Right ventricle myocardium inferior (tissue), 1 donor: ENCODE data around the gene MAGI2. TPM values are rescaled to one million over a fixed set of nuclear protein-coding genes. Genes with fewer than 3 reads are reported as not detected.
A peak's percentile ranks its signal among the peaks of the same experiment; 100 is the strongest.

ENCODE experiments used
- ATAC-seq: fragments of 200-7000 bp; cut with Tn5 transposase; one replicate; pipeline ENCODE4 v1.9.1; 2020; ENCODE audit warnings: mild to moderate bottlenecking, moderate library complexity
- DNase-seq: peaks from one replicate; pipeline ENCODE4 v3.0.0; 2021; ENCODE audit errors: missing footprints
- intact Hi-C: fragments of 100-400 bp; cut with DNase I; formaldehyde crosslinking; loops from one replicate; pipeline ENCODE4 v1.11.0; 2022
- total RNA-seq: library from RNA; stranded (reverse); fragmentation: NEBNext Ultra II Directional; extraction: Animal tissue kit (Norgen Biotek cat#: 25700); gene quantifications from one replicate; pipeline ENCODE4 v1.2.1, GENCODE V29; 2021
- donor health status: DM: no; HTN: yes; CAD: no; lungs with severe emphysema.

Gene MAGI2
- total RNA-seq, 1 donor from 2014 or later: 3.1 TPM

- no peak for DNase-seq
- ATAC-seq: no peak
- intact Hi-C loops: no loop called here
Measured at GRCh38 chr7:78037603-78038002, 1415.9 kb downstream of the MAGI2 start.

- intact Hi-C loops: no loop called here
- DNase-seq (no peak), ATAC-seq (no peak)
Measured at GRCh38 chr7:78033410-78033809, 1420.1 kb downstream of the MAGI2 start.

- DNase-seq (no peak), ATAC-seq (no peak)
- intact Hi-C loops: loop anchor here (10.0 kb wide), 2 partner anchors 468 to 748 kb away; no protein-coding TSS in a partner anchor
Measured at GRCh38 chr7:78026492-78026891, 1427.0 kb downstream of the MAGI2 start.

DNA sequence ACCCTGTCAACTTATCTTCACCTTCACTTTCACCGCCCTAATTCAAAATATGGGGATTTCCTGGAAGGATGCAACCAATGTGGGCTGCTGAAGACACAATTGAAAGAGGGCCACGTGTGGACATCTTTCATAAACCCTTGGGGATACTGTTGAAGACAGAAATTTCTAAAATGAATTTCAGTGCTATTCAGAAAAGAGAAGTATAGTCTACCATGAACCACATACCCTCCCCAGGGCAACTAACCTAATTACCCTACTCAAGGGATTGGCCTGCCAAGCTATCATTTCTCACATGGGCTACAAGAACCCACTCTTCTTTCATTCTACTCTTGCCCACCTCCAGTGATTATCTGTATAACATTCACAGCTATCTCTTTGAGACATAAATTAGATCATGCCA is 1428.9 kb downstream of the MAGI2 start:
- DNase-seq (no peak), ATAC-seq (no peak)
- intact Hi-C loops: loop anchor here (5.0 to 10.0 kb wide), 3 partner anchors 203 to 750 kb away; no protein-coding TSS in a partner anchor

DNA sequence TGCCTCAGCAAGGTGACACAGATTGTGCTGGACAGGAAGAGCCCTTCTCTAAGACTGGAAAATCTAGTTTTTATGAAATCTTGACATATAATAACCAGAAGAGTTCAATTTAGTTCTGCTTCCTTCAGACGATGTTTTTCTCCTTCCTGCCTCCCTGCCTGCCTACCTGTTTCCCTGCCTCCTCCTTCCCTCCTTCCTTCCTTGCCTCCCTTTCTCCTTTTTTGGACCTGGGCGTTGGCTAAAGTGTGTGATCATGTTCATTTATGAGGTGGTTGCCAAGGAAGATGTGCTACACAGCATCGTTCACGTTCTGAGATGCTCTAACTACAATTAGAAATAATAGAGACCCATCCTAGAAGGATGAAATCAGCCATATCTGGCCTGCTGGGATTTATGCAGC is 1430.3 kb downstream of the MAGI2 start:
- intact Hi-C loops: loop anchor here (5.0 to 10.0 kb wide), 3 partner anchors 204 to 752 kb away; no protein-coding TSS in a partner anchor
- DNase-seq (no peak), ATAC-seq (no peak)

- ATAC-seq: no peak
- intact Hi-C loops: loop anchor here (5.0 to 10.0 kb wide), 3 partner anchors 205 to 753 kb away; no protein-coding TSS in a partner anchor
- DNase-seq: no peak
Measured at GRCh38 chr7:78022165-78022564, 1431.3 kb downstream of the MAGI2 start.

DNA sequence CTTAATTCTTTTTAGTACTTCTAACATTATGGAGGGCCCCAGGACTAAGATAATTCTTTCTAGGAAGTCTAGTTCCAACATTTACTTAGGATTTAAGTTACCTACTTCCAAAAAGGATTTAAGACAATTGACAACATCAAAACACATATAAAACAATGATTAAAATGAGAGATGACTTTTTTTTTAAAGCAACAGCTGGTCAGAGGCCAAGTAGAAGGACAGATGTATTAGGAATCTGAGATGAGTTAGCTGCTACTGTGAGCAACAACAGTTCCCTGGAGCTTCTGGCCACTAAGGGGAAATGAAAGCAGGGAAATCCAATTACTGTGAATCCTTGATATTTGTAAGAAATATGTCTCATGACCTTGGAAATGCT is 1432.6 kb downstream of the MAGI2 start:
- ATAC-seq (no peak), DNase-seq (no peak)
- intact Hi-C loops: loop anchor here (5.0 to 10.0 kb wide), 3 partner anchors 206 to 754 kb away; no protein-coding TSS in a partner anchor

DNA sequence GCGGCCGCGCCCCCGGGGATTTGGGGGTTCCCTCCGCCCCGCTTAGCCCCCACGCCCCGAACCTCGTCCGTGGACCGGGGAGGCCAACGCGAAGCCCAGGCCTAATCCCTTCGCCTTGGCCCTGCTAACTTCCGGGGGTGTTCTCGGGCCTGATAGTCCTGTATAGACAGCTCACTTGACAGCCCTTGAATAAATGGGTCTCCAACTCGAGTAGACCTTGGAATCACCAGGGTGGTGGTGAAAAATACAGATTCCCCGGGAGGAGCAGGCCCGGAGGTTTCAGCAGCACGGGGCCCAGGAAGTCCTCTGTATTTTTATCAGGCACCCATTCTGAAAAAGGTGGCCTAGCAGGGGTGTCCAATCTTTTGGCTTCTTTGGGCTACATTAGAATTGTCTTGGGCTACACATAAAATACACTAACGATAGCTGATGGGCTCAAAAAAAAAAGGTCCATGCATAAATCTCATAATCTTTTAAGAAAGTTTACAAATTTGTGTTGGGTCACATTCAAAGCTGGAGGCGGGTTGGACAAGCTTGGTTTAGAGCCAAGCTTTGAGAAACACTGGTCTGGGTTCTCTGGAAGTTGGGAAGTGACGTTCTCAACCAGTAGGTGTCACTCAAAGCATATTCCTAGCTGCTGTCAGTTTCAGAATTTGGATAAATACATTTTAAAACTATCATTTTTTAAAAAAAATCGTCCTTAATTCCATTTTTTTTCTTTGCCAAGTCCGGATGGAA is 1433.2 kb downstream of the MAGI2 start:
- ATAC-seq (peak; percentile 79), DNase-seq (no peak)
- intact Hi-C loops: loop anchor here (5.0 to 10.0 kb wide), 3 partner anchors 207 to 754 kb away; no protein-coding TSS in a partner anchor

- ATAC-seq: peak; percentile 99
- intact Hi-C loops: loop anchor here (5.0 to 10.0 kb wide), 3 partner anchors 208 to 755 kb away; no protein-coding TSS in a partner anchor
- peak; percentile 95 for DNase-seq
Measured at GRCh38 chr7:78019447-78020135, 1433.9 kb downstream of the MAGI2 start.

- ATAC-seq (no peak), DNase-seq (peak; percentile 70)
- intact Hi-C loops: no loop called here
Measured at GRCh38 chr7:78018641-78019446, 1434.6 kb downstream of the MAGI2 start.

DNA sequence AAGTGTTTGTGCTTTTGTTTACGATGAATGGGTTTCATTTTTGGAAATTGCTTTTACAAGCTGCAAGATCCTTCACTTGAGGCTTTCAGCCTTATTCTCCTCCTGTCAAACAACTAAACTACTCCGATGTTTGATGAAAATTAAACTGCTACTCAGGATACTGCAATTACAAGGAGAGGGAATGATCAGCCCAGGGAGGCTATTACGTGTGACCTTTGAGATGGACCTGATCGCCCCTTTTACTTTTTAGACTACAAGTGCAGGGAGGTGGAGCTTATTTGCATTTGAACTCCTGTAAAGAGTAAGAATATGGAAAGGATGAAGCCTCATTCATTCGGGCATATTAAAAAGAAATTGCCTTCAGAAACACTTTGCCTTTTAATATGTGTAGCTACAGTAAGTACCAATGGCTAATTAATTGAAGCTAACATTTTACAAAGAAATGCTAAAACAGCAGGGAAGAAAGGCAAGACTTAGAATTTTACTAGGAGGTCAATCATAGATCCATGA is 1435.8 kb downstream of the MAGI2 start:
- DNase-seq (no peak), ATAC-seq (no peak)
- intact Hi-C loops: no loop called here

DNA sequence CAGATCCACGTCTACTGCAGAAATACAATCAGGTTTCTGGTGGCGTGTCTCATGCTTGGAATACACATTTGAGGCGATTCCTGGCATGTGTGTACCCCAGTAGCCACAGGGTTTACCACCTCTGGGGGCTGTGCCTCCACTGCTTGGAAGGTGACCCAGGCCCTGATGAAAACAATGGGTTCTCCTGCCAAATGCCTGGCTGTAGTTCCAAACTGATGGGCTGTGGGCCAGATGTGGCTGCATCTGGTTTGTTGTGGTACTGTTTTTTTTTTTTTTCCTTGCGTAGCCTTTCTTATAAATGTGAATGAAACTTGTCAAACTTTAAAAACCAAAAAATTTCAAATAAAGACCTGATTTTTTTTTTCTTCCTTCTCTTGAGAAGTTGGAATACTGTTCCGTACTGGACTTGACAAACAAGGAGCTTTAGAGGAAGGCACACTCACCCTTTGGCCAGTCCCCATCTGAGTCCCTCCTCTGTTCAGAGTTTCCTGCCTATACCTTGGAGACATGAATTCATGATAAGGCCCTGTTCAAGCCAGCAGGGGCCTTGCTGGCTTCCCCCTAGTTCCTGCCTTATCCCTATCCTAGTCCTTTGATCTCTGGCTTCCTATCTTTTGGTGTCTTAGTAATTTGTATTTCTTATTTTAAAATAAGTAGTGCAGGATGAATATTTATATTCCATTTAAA is 1437.8 kb downstream of the MAGI2 start:
- intact Hi-C loops: no loop called here
- DNase-seq: no peak
- ATAC-seq: no peak

- ATAC-seq (no peak), DNase-seq (no peak)
- intact Hi-C loops: no loop called here
Measured at GRCh38 chr7:78014401-78014800, 1439.1 kb downstream of the MAGI2 start.

DNA sequence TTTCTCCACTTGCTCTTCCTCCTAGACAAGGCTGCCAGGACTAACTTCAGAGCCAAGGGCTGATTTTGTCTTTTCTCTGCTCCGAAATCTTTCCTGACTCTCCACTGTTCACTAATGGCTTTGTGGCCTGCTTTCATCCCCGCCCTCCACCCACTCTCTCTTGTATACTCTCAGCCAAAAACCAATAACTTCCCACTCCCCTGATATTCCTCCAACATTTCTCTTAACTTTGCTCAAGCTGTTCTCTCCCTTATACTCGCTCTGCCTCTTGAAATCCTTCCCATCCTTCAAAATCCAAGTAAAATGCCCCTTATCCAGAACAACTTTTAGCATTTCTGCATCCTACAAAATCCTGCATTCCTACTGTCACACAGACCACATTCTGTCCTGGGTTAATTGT is 1440.1 kb downstream of the MAGI2 start:
- ATAC-seq (no peak), DNase-seq (no peak)
- intact Hi-C loops: no loop called here

GRCh38 chr7:78011642-78012041 is 1441.8 kb downstream of the MAGI2 start:
- intact Hi-C loops: no loop called here
- DNase-seq (no peak), ATAC-seq (no peak)

GRCh38 chr7:78007231-78007630 is 1446.2 kb downstream of the MAGI2 start:
- ATAC-seq: no peak
- intact Hi-C loops: no loop called here
- DNase-seq: no peak

GRCh38 chr7:78006063-78006755 is 1447.3 kb downstream of the MAGI2 start:
- intact Hi-C loops: no loop called here
- ATAC-seq (no peak), DNase-seq (peak; percentile 59)

- DNase-seq (no peak), ATAC-seq (no peak)
- intact Hi-C loops: no loop called here
Measured at GRCh38 chr7:78002715-78003114, 1450.8 kb downstream of the MAGI2 start.
